Measurements from ENCODE around the gene OR5H1.
"Not testable (repeated sequence)": the region's sequence is repeated elsewhere in the genome, so short reads cannot be mapped to it uniquely, and the experiment has no call there.

Gene OR5H1

DNA sequence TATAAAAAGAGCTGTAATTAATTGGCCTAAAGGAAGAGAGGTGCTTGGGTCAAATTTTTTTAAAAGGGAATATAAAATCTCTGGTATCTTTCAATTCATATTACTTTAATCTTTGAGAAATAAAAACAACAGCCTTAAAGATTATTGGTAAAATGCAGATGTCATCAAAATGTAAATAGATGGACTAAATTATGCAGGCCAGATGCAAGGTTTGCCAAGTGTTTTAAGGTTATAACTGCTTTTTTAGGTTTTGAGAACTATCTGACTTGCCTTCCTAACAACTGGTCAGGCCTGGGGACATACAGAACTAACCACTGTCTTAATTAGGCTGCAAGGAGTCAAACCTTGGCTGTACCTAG lies 20.0 kb upstream of the OR5H1 start:
- no peak overlapping the region for H3K4me3 ChIP-seq (ENCODE audit: low read depth, low read length)
- TF ChIP-seq, protein P1, sequence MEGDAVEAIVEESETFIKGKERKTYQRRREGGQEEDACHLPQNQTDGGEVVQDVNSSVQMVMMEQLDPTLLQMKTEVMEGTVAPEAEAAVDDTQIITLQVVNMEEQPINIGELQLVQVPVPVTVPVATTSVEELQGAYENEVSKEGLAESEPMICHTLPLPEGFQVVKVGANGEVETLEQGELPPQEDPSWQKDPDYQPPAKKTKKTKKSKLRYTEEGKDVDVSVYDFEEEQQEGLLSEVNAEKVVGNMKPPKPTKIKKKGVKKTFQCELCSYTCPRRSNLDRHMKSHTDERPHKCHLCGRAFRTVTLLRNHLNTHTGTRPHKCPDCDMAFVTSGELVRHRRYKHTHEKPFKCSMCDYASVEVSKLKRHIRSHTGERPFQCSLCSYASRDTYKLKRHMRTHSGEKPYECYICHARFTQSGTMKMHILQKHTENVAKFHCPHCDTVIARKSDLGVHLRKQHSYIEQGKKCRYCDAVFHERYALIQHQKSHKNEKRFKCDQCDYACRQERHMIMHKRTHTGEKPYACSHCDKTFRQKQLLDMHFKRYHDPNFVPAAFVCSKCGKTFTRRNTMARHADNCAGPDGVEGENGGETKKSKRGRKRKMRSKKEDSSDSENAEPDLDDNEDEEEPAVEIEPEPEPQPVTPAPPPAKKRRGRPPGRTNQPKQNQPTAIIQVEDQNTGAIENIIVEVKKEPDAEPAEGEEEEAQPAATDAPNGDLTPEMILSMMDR (IDR thresholded peaks at IDR 0.05; ENCODE audit: low read depth, low read length) = no peak
- no peak for DNase-seq (ENCODE audit: low read depth, low spot score)
- in situ Hi-C loops (cut with HindIII; ENCODE audit: low sequenced_read_pairs) = no loop called here

- in situ Hi-C loops (cut with HindIII; ENCODE audit: low sequenced_read_pairs) = no loop called here
- no peak overlapping the region for H3K4me3 ChIP-seq (ENCODE audit: low read depth, low read length)
- DNase-seq (ENCODE audit: low read depth, low spot score) = no peak
- TF ChIP-seq, protein P1 (IDR thresholded peaks at IDR 0.05; ENCODE audit: low read depth, low read length) = no peak
Observed at GRCh38 chr3:98114264-98114663, 16.3 kb upstream of the OR5H1 start.

GRCh38 chr3:98115717-98116116 lies 14.8 kb upstream of the OR5H1 start:
- TF ChIP-seq, protein P1 (IDR thresholded peaks at IDR 0.05; ENCODE audit: low read depth, low read length) = no peak
- in situ Hi-C loops (cut with HindIII; ENCODE audit: low sequenced_read_pairs) = no loop called here

GRCh38 chr3:98136631-98137030 lies 6.1 kb downstream of the OR5H1 start:
- TF ChIP-seq, protein P1 (IDR thresholded peaks at IDR 0.05; ENCODE audit: low read depth, low read length) = no peak
- in situ Hi-C loops (cut with HindIII; ENCODE audit: low sequenced_read_pairs) = no loop called here
- no peak for DNase-seq (ENCODE audit: low read depth, low spot score)
- H3K4me3 ChIP-seq (ENCODE audit: low read depth, low read length) = no peak overlapping the region

More at GRCh38 chr3:98115717-98116116, 14.8 kb upstream of the OR5H1 start:
- no peak overlapping the region for H3K4me3 ChIP-seq (ENCODE audit: low read depth, low read length)
- DNase-seq (ENCODE audit: low read depth, low spot score) = no peak

GRCh38 chr3:98137826-98138557 lies 7.5 kb downstream of the OR5H1 start:
- H3K4me3 ChIP-seq (ENCODE audit: low read depth, low read length); DNase-seq (ENCODE audit: low read depth, low spot score); in situ Hi-C loops (cut with HindIII; ENCODE audit: low sequenced_read_pairs): not testable (repeated sequence)

DNA sequence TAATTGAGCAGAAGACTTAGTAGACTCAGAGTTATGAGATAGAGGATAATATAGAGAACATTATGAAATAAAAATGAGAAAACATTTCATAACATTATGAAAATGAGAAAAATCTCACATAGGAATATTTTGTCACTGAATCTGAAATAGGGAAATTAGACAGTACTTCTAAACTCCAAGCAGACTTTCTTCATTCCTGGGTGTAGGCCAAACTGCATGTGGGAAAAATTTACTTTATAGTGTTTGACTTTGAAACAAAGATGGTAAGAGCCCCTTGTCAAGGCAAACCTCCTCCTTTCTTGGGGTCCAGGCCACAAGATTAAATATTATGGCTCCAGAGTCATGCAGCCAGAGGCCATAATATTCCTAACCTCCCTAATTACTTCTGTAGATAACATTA lies 10.0 kb downstream of the OR5H1 start:
- DNase-seq (ENCODE audit: low read depth, low spot score) = no peak
- in situ Hi-C loops (cut with HindIII; ENCODE audit: low sequenced_read_pairs) = no loop called here

DNA sequence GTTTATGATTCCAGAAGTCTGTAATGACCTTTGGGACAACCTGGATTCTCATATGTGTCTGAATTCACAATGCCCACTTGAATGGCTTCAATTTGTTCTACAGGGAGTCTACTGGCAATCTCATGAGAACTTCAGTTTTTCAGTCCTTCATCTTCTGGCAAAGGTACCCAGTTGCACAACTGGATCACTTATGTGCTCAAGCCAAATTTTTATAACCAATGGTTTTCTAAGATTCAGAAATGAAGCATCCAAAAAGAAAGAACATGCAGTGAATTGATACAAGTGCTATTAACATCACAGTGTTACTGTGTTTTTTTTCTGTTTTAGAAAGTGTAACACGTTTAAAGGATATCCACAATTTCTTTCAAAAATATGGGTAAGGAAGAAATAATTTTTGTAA lies 16.7 kb downstream of the OR5H1 start, which contains the start of gene OR5H14:
Gene OR5H14 (plus strand): TSS at position 301 of the 400 bp plus-strand sequence. CDS start 1,907 bp downstream, outside the sequence.
- no peak within 1 kb of the TSS for H3K4me3 ChIP-seq (ENCODE audit: low read depth, low read length)
- in situ Hi-C loops (cut with HindIII; ENCODE audit: low sequenced_read_pairs) = no loop called here
- TF ChIP-seq, protein P1 (IDR thresholded peaks at IDR 0.05; ENCODE audit: low read depth, low read length) = no peak
- DNase-seq (ENCODE audit: low read depth, low spot score) = no peak

More for the DNA sequence above, 10.0 kb downstream of the OR5H1 start:
- TF ChIP-seq, protein P1 (IDR thresholded peaks at IDR 0.05; ENCODE audit: low read depth, low read length) = no peak
- H3K4me3 ChIP-seq (ENCODE audit: low read depth, low read length) = no peak overlapping the region

All from astrocyte of the spinal cord (primary cell).